MV-4-11 (cell line): ENCODE results near the gene PEMT.
A peak's percentile ranks its signal among the peaks of the same experiment; 100 is the strongest.

Experiments used
- DNase-seq: peaks from one replicate; lab custom pipeline; 2025; lab: John Stamatoyannopoulos, UW

Gene PEMT

GRCh38 chr17:17535957-17536356, 55.6 kb downstream of the PEMT start:
- DNase-seq: no peak

- DNase-seq: no peak
Observed at GRCh38 chr17:17533901-17534441, 57.5 kb downstream of the PEMT start.

GRCh38 chr17:17532991-17533390, 58.5 kb downstream of the PEMT start:
- DNase-seq: peak; percentile 38

- DNase-seq: no peak
Observed at GRCh38 chr17:17531156-17531555, 60.4 kb downstream of the PEMT start.

- DNase-seq: no peak
Observed at GRCh38 chr17:17528696-17529652, 62.5 kb downstream of the PEMT start.

GRCh38 chr17:17527956-17528500, 63.5 kb downstream of the PEMT start:
- DNase-seq: no peak

- DNase-seq: no peak
Observed at GRCh38 chr17:17527534-17527933, 64.0 kb downstream of the PEMT start.

- DNase-seq: no peak
Observed at GRCh38 chr17:17526369-17526768, 65.1 kb downstream of the PEMT start.

DNA sequence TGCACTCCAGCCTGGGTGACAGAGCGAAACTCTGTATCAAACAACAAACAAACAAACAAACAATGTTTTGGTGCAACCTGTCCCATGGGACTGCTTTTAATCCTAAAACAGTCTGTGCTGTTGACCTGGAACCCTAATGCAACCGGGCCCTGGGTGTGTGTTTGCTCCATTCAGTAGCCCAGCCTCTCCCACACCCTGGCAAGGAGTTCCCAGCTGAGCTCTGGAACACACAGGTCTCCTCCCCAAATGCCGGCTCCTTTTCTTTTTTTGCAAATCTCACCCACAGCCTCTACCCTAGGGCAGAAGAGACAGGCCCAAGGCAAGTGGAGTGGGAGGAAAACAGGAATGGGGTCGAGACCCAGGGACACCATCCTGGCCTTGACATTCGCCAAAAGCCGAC, 65.6 kb downstream of the PEMT start:
- no peak for DNase-seq

- no peak for DNase-seq
Observed at GRCh38 chr17:17525311-17525710, 66.2 kb downstream of the PEMT start.

DNA sequence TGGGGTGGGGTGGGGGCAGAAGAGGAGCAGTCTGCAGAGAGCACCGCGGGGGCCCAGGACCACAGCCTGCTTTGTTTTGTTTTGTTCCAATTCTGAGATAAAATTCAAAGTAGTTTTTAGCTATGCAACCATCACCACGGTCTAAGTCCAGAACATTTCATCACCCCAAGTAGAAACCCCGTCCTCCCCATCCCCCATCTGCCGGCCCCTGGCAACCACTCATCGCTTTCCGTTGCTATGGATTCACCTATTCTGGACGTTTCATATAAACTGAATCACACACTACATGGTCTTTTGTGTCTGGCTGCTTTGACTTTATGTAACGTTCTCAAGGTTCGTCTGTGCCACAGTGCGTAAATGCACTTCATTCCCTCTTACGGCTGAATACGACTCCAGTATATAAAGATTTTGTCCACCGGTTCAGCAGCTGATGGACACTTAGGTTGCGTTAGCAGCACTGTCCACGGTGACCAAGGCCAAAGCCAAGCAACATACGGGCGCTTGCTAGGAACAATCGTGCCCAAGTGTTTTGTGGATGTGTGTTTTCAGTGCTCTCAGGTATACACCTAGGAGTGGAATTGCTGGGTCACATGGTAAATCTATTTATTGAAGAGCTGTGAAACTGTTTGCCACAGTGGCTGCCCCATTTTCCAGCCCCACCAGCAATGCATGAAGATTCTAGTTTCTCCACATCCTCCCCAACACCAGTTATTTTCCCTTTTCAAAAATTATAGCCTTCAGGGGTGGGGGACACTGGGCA, 67.6 kb downstream of the PEMT start:
- DNase-seq: no peak

GRCh38 chr17:17523001-17523730, 68.3 kb downstream of the PEMT start:
- DNase-seq: no peak

- no peak for DNase-seq
Observed at GRCh38 chr17:17520599-17521232, 70.8 kb downstream of the PEMT start.

- DNase-seq: no peak
Observed at GRCh38 chr17:17519886-17520285, 71.6 kb downstream of the PEMT start.

- DNase-seq: no peak
Observed at GRCh38 chr17:17518951-17519350, 72.6 kb downstream of the PEMT start.

DNA sequence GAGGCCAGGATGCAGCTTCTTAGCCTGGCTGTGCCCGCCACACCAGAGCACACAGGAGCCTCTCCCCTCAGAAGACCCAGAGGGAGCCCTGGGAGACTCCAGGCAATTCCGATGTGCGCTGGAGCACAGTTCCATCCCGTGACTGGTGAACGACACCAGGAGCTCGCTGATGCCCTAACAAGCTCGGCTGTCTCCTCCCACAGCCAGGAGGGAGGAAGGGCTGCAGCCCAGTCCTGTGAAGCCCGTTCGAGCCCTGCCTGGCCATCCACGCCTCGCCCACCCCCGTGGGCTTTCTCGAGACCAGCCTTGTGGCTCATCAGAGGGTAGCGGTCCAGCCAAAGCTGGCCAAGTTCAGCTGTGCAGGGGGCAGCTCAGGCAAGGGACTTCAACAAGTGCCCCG, 73.5 kb downstream of the PEMT start:
- no peak for DNase-seq

DNA sequence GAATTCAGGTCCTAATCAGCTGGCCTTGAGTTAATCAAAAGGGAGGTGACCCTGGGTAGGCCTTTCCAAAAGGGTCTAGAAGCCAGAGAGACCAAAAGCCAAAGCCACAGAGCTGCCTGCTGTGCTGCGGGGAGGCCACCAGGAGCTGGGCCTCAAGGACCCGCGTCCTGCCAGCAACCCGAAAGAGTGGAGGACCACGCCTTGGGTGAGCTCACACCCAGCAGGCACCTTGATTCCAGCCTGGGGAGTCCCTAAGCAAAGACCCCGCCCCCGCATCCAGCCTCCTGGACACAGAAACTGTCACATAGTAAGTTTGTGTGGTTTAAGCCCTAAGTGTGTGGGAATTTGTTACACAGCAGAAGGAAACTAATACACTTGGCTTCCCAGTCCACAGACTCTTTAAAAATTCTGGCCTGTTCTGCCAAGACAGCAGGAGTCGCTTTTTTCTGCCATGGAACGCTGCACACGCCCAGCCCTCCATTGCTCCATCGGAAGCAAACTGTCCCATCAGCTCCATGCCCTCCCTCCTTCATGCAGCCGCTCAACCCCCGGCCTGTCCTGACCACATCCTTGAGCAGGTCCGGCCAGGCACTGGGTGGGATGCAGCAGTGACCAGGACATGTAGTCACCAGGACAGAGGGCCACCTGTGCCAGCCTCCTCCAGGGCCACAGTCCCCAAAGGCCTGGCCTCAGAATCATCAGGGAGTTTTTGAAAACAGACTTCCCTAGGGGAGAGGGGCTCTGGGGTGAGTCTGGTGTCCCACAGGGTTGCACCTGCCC, 74.4 kb downstream of the PEMT start:
- no peak for DNase-seq

- DNase-seq: no peak
Observed at GRCh38 chr17:17515934-17516930, 75.3 kb downstream of the PEMT start.
